K562 (cell line): ENCODE data around the gene ZCCHC17. TPM values are rescaled to one million over a fixed set of nuclear protein-coding genes. Genes with fewer than 3 reads are reported as not detected.

Experiments used
- CREM ChIP-seq: IDR thresholded peaks from 2 replicates; pipeline ENCODE4 v1.6.1; 2014; ENCODE audit warnings: antibody characterized with exemption, low read depth
- HDAC1 ChIP-seq, 2 experiments: fragments of 450-650 bp; IDR thresholded peaks; 2 replicates each; pipeline ENCODE4 v1.6.1; 2016 to 2017; ENCODE audit warnings: inconsistent platforms in 1 of 2, mild to moderate bottlenecking in 1 of 2, moderate library complexity in 1 of 2
- HNRNPL ChIP-seq: fragments of 200-400 bp; formaldehyde crosslinking; IDR thresholded peaks from 2 replicates; pipeline ENCODE4 v1.6.1; 2017; ENCODE audit warnings: low read depth, mild to moderate bottlenecking, low read length
- MIER1 ChIP-seq: fragments of 450-650 bp; IDR thresholded peaks from 2 replicates; pipeline ENCODE4 v1.6.1; 2016; ENCODE audit warnings: antibody characterized with exemption, mild to moderate bottlenecking, low read depth
- POLR2AphosphoS2 ChIP-seq: IDR thresholded peaks from 2 replicates; pipeline ENCODE4 v1.6.1; 2012; ENCODE audit warnings: low read length, improper control_type of control experiment
- PREB ChIP-seq: sonication (generic); formaldehyde crosslinking; IDR thresholded peaks from 2 replicates; pipeline ENCODE4 v1.8.1; 2023; ENCODE audit warnings: mild to moderate bottlenecking, missing genetic modification reagents
- PRMT5 ChIP-seq: sonication (generic); formaldehyde crosslinking; IDR thresholded peaks from 2 replicates; pipeline ENCODE4 v1.5.0; 2020; ENCODE audit warnings: missing genetic modification reagents
- PRPF4 ChIP-seq: fragments of 200-400 bp; formaldehyde crosslinking; IDR thresholded peaks from one replicate; pipeline ENCODE4 v1.6.1; 2017; ENCODE audit warnings: low read length, low read depth, mild to moderate bottlenecking; ENCODE audit not compliant: insufficient read depth, poor library complexity, severe bottlenecking
- RAD51 ChIP-seq: fragments of 450-650 bp; IDR thresholded peaks from 2 replicates; pipeline ENCODE4 v1.7.1; 2016; ENCODE audit warnings: low read depth, mild to moderate bottlenecking, borderline replicate concordance
- SAFB ChIP-seq: fragments of 200-400 bp; formaldehyde crosslinking; IDR thresholded peaks from 2 replicates; pipeline ENCODE4 v1.6.1; 2017; ENCODE audit warnings: low read depth, low read length, borderline replicate concordance
- SAP30 ChIP-seq: fragments of 200-600 bp; sonication (generic); IDR thresholded peaks from 2 replicates; pipeline ENCODE4 v1.6.1; 2012; ENCODE audit warnings: borderline replicate concordance, low read depth, mild to moderate bottlenecking, moderate library complexity, low read length, control low read depth, inconsistent platforms; ENCODE audit not compliant: insufficient read depth, poor library complexity, severe bottlenecking
- TAF7 ChIP-seq: fragments of 450-650 bp; IDR thresholded peaks from 2 replicates; pipeline ENCODE4 v1.6.1; 2016; ENCODE audit warnings: missing genetic modification characterization, missing compliant biosample characterization
- TCF7 ChIP-seq: sonication (generic); IDR thresholded peaks from 2 replicates; pipeline ENCODE4 v1.6.1; 2016; ENCODE audit warnings: antibody characterized with exemption, borderline replicate concordance
- TFAM ChIP-seq: fragments of 250-450 bp; sonication (Bioruptor Pico); conservative IDR thresholded peaks from 2 replicates; pipeline ENCODE4 v1.5.0; 2021; ENCODE audit warnings: mild to moderate bottlenecking, moderate library complexity
- ZNF589 ChIP-seq: fragments of 200-800 bp; sonication (Bioruptor generic); IDR thresholded peaks from 2 replicates; pipeline ENCODE4 v1.6.1; 2016; ENCODE audit warnings: low read depth, missing genetic modification characterization, missing compliant biosample characterization
- polyA plus RNA-seq, 8 experiments: library from polyadenylated mRNA; depleted of rRNA in 4 of 8; stranded (reverse) in 5 of 8; unstranded in 3 of 8; fragments of >200 nt; fragmentation: Nextera tagmentation in 2 of 8; fragmentation: Illumina TruSeq in 1 of 8; extraction: Ambion mirVana in 2 of 8; extraction: Trizol in 1 of 8; gene quantifications; 2 replicates each; pipeline versions ENCODE4 v1.2.1 to v1.2.3, GENCODE V29; 2011 to 2014; ENCODE audit warnings: inconsistent platforms in 1 of 8, missing spikeins in 1 of 8
- total RNA-seq, 7 experiments: library from RNA; depleted of rRNA in 6 of 7; stranded (reverse); fragments of >200 nt in 6 of 7; fragmentation: Illumina TruSeq in 2 of 7; extraction: Trizol in 2 of 7; gene quantifications; 2 replicates each; pipeline versions ENCODE4 v1.2.1 to v1.2.3, GENCODE V29; 2011 to 2021; ENCODE audit warnings: low replicate concordance in 1 of 7
- TF ChIP-seq, protein P1 (sequence below): fragments of 450-650 bp; IDR thresholded peaks from 2 replicates; pipeline ENCODE4 v1.6.1; 2016; ENCODE audit warnings: low read depth
- TF ChIP-seq, protein P2 (sequence below): IDR thresholded peaks from 2 replicates; pipeline ENCODE4 v1.6.1; 2012; ENCODE audit warnings: low read depth, low read length, improper control_type of control experiment, borderline replicate concordance

ZCCHC17 gene
- total and polyA plus RNA-seq, 9 of the 15 experiments (the other 6 are each of a cell fraction or from before 2014, with no cell fraction given), result 46.9 to 150 (median 74.7) TPM

- TF ChIP-seq, protein P1, sequence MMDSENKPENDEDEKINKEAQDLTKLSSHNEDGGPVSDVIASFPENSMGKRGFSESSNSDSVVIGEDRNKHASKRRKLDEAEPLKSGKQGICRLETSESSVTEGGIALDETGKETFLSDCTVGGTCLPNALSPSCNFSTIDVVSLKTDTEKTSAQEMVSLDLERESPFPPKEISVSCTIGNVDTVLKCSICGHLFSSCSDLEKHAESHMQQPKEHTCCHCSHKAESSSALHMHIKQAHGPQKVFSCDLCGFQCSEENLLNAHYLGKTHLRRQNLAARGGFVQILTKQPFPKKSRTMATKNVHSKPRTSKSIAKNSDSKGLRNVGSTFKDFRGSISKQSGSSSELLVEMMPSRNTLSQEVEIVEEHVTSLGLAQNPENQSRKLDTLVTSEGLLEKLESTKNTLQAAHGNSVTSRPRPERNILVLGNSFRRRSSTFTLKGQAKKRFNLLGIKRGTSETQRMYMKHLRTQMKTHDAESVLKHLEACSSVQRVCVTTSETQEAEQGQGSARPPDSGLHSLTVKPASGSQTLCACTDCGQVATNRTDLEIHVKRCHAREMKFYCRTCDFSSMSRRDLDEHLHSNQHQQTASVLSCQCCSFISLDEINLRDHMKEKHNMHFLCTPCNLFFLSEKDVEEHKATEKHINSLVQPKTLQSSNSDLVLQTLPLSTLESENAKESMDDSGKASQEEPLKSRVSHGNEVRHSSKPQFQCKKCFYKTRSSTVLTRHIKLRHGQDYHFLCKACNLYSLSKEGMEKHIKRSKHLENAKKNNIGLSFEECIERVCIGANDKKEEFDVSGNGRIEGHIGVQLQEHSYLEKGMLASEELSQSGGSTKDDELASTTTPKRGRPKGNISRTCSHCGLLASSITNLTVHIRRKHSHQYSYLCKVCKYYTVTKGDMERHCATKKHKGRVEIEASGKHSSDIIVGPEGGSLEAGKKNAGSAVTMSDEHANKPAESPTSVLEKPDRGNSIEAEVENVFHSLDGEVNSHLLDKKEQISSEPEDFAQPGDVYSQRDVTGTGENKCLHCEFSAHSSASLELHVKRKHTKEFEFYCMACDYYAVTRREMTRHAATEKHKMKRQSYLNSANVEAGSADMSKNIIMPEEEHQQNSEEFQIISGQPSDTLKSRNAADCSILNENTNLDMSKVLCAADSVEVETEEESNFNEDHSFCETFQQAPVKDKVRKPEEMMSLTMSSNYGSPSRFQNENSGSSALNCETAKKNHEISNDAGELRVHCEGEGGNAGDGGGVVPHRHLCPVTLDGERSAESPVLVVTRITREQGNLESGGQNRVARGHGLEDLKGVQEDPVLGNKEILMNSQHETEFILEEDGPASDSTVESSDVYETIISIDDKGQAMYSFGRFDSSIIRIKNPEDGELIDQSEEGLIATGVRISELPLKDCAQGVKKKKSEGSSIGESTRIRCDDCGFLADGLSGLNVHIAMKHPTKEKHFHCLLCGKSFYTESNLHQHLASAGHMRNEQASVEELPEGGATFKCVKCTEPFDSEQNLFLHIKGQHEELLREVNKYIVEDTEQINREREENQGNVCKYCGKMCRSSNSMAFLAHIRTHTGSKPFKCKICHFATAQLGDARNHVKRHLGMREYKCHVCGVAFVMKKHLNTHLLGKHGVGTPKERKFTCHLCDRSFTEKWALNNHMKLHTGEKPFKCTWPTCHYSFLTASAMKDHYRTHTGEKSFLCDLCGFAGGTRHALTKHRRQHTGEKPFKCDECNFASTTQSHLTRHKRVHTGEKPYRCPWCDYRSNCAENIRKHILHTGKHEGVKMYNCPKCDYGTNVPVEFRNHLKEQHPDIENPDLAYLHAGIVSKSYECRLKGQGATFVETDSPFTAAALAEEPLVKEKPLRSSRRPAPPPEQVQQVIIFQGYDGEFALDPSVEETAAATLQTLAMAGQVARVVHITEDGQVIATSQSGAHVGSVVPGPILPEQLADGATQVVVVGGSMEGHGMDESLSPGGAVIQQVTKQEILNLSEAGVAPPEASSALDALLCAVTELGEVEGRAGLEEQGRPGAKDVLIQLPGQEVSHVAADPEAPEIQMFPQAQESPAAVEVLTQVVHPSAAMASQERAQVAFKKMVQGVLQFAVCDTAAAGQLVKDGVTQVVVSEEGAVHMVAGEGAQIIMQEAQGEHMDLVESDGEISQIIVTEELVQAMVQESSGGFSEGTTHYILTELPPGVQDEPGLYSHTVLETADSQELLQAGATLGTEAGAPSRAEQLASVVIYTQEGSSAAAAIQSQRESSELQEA, result no peak
- no peak for TF ChIP-seq ZNF589 (CRISPR knock-in tag)
- peak; percentile 91 for TF ChIP-seq TAF7 (tag)
- no peak for TF ChIP-seq HNRNPL
- TF ChIP-seq TCF7, result no peak; the same call in 1 of the 2 replicates
- TF ChIP-seq, protein P2, sequence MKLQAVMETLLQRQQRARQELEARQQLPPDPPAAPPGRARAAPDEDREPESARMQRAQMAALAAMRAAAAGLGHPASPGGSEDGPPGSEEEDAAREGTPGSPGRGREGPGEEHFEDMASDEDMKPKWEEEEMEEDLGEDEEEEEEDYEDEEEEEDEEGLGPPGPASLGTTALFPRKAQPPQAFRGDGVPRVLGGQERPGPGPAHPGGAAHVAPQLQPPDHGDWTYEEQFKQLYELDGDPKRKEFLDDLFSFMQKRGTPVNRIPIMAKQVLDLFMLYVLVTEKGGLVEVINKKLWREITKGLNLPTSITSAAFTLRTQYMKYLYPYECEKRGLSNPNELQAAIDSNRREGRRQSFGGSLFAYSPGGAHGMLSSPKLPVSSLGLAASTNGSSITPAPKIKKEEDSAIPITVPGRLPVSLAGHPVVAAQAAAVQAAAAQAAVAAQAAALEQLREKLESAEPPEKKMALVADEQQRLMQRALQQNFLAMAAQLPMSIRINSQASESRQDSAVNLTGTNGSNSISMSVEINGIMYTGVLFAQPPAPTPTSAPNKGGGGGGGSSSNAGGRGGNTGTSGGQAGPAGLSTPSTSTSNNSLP, result no peak
- no peak for TF ChIP-seq TFAM (CRISPR knock-in tag)
- TF ChIP-seq SAP30, result peak; percentile 67
- no peak for TF ChIP-seq PRPF4
- peak; percentile 91 for TF ChIP-seq CREM
- TF ChIP-seq MIER1, result no peak
- TF ChIP-seq PREB, result no peak; the same call in 1 of the 2 replicates
- no peak; the same call in 1 of the 2 replicates for TF ChIP-seq POLR2AphosphoS2
- TF ChIP-seq SAFB, result no peak
- no peak for TF ChIP-seq RAD51
- TF ChIP-seq HDAC1 (IDR thresholded peaks at IDR 0.05), result peak in 1 of 2 experiments; percentile 69; a peak in 2 of 4 replicates
- TF ChIP-seq PRMT5 (CRISPR knock-in tag), result no peak
These were observed at the start of gene ZCCHC17, which contains the start of gene SNRNP40 (continued) for GRCh38 chr1:31296486-31297276.
